Right renal cortex interstitium (tissue), 3 donors: ENCODE data around the gene FGF14. TPM values are rescaled to one million over a fixed set of nuclear protein-coding genes. Genes with fewer than 3 reads are reported as not detected.

Source experiments
- DNase-seq, 3 donors: peaks; one replicate each; pipeline ENCODE4 v3.0.0-alpha.2; 2013; ENCODE audit warnings: low read depth in 3 of 3, low spot score in 2 of 3
- polyA plus RNA-seq, 3 donors: library from polyadenylated mRNA; unstranded; fragments of 120-200 nt; gene quantifications; one replicate each; pipeline ENCODE4 v1.2.1, GENCODE V29; 2013; ENCODE audit not compliant: insufficient read length in 3 of 3

The FGF14 gene
- polyA plus RNA-seq, 3 donors = 0.64 to 1.5 (median 0.87) TPM

- DNase-seq = no peak
These were observed 203.2 kb downstream of the FGF14 start for GRCh38 chr13:102198418-102199311.

- DNase-seq = no peak
These were observed 204.7 kb downstream of the FGF14 start for GRCh38 chr13:102197193-102197592.

GRCh38 chr13:102195566-102196462, 206.0 kb downstream of the FGF14 start:
- no peak for DNase-seq

GRCh38 chr13:102192858-102193257, 209.0 kb downstream of the FGF14 start:
- no peak for DNase-seq

- no peak for DNase-seq
These were observed 209.8 kb downstream of the FGF14 start for GRCh38 chr13:102191951-102192502.

- no peak for DNase-seq
These were observed 210.9 kb downstream of the FGF14 start for GRCh38 chr13:102190930-102191329.

GRCh38 chr13:102187313-102187712, 214.5 kb downstream of the FGF14 start:
- DNase-seq = no peak

GRCh38 chr13:102185375-102185984, 216.4 kb downstream of the FGF14 start:
- no peak for DNase-seq

- DNase-seq = no peak
These were observed 218.2 kb downstream of the FGF14 start for GRCh38 chr13:102183509-102184182.

GRCh38 chr13:102182170-102182569, 219.7 kb downstream of the FGF14 start:
- DNase-seq = no peak

GRCh38 chr13:102177431-102177830, 224.4 kb downstream of the FGF14 start:
- DNase-seq = no peak

- no peak for DNase-seq
These were observed 225.0 kb downstream of the FGF14 start for GRCh38 chr13:102176846-102177245.

- DNase-seq = no peak
These were observed 229.4 kb downstream of the FGF14 start for GRCh38 chr13:102172406-102172805.

- no peak for DNase-seq
These were observed 231.5 kb downstream of the FGF14 start for GRCh38 chr13:102170305-102170704.

GRCh38 chr13:102169471-102170015, 232.3 kb downstream of the FGF14 start:
- DNase-seq = no peak

- DNase-seq = no peak
These were observed 249.1 kb downstream of the FGF14 start for GRCh38 chr13:102152790-102153189.

- DNase-seq = no peak
These were observed 254.5 kb downstream of the FGF14 start for GRCh38 chr13:102147353-102147752.

- no peak for DNase-seq
These were observed 256.1 kb downstream of the FGF14 start for GRCh38 chr13:102145750-102146149.

- DNase-seq = no peak
These were observed 259.4 kb downstream of the FGF14 start for GRCh38 chr13:102142473-102142826.
